Umbilical cord (tissue), 2 donors: ENCODE data around the gene LHPP. TPM values are rescaled to one million over a fixed set of nuclear protein-coding genes. Genes with fewer than 3 reads are reported as not detected.

Source experiments
- DNase-seq: peaks from one replicate; pipeline ENCODE4 v3.0.0-alpha.2; 2015; ENCODE audit warnings: low spot score
- total RNA-seq: library from RNA; depleted of rRNA; stranded (reverse); fragments of >200 nt; gene quantifications from one replicate; pipeline ENCODE4 v1.2.3, GENCODE V29; 2014; ENCODE audit warnings: low replicate concordance; ENCODE audit not compliant: insufficient read depth

LHPP gene
- total RNA-seq, 1 donor from 2014 or later = 4.8 TPM

DNA sequence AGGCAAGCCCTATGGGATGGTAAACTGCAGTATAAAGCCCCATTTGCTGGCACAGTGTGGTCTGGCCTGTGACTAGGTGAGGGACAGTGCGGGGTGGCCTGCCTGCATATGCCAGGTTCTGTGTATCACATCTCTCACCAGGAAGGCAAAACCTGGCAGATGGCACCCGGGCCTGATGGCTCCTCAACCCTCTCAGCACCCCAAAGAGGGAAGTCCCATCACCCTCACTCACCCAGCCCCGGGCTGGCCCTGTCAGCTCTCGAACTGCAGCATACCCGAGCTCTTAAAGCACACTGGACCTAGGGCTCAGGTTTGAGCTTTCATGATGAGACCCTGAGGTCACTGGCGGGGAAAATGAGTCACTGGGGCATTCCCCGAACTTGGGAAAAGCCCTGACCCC, 130.5 kb downstream of the LHPP start:
- no peak for DNase-seq

DNA sequence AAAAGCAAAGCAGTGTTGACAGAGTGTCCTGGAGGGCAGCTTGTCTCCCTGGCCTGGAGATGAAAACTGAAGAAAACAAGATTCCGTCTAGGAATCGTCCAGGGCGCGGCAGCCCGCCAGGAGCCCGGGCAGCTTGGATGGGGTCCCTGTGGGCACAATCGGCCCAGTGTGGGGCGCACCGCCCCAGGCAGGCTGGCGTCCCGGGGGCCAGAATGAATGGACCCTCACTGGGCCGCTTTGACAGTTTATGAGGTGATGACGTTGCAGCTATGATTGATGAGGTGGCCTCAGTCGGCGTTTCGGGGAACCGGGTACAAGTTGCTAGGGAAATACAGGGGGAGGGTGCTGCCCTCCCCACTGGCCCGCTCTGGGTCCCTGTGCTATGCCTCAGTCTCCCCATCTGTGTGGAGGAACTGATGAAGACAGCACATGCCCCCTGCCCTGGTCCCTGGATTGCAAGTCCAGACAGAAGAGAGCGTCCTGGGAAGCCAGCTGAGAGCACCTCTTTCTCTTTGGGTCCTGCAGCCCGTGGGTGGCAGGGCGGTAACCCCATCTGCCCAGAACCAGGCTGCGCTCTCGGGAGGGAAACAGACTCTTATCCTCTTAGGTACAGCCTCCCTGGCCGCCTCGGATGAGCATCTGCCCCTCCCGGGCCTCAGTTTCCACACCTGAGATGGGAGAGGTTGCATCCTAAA, 131.3 kb downstream of the LHPP start:
- DNase-seq = no peak

DNA sequence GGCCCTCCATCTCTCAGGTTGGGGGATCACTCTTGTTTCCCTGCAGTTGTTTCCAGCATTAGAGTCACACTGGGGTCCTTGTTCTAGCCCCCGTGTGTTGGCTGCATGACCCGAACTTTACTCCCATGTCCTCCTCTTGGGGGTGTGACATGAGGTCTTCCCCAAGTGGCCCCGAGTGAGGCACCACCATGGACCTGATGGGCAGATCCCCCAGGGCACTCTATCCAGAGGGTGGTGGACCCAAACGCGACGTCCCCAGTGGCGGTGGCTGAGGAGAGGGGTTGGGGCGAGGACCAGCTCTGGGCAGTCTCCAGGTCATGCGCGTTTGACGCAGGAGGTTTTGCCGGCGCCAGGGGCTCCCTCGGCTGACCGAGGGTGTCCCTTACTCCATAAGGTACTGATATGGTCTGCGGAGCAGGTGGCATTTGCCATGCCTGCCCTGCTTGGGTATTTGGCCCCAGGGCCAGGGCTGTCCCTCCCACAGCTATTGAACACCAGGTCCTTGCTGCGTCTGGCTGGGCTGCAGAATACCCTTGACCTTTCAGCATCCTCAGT, 131.9 kb downstream of the LHPP start:
- DNase-seq = no peak

DNA sequence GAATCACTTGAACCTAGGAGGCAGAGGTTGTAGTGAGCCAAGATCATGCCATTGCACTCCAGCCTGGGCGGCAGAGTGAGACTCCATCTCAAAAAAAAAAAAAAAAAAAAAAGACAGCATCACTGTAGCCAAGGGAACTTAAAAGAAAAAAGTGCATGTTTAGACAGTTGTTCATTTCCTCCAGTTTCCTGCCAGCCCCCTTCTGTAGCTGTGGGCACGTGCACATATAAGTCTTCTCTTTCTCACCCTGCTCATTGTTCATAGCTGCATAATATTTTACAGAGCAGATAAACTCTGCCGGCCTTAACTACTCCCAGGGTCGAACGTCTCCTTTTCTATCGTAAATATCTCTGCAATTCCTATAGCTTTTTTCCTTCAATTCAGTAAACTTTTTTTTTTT, 132.6 kb downstream of the LHPP start:
- DNase-seq = no peak

DNA sequence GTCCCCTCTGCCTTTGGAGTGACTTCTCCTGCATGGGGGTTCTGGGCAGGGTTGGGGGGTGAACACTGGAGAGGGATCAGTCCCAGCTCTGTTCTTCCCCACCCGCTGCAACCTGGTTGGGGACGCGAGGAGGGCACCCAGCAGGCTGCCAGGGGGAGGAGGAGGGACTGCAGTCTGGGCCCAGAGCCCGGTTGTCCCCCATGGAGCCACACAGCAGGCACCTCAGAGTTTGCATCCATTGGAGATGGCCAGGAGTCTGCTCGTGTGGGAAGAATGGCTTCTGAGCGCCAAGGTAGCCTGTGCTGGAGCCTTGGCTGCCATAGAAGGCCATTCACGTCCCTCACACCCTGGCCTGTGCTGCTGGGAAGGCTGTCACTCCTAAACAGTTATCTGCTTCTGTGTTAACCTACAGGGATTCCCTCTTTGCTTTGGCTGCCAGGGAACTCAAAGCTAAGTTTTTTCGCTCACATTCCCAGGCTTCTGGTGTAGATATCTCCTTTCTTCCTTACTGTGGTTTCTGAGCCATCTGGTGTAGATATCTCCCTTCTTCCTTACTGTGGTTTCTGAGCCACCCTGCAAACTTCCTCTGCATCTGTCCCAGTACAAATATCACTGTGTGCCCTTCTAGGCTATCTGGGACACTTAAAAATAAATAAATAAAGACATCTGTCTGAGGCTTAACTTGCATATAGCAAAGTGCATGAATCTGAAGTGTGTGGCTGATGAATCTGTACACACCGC, 133.7 kb downstream of the LHPP start:
- DNase-seq = no peak

DNA sequence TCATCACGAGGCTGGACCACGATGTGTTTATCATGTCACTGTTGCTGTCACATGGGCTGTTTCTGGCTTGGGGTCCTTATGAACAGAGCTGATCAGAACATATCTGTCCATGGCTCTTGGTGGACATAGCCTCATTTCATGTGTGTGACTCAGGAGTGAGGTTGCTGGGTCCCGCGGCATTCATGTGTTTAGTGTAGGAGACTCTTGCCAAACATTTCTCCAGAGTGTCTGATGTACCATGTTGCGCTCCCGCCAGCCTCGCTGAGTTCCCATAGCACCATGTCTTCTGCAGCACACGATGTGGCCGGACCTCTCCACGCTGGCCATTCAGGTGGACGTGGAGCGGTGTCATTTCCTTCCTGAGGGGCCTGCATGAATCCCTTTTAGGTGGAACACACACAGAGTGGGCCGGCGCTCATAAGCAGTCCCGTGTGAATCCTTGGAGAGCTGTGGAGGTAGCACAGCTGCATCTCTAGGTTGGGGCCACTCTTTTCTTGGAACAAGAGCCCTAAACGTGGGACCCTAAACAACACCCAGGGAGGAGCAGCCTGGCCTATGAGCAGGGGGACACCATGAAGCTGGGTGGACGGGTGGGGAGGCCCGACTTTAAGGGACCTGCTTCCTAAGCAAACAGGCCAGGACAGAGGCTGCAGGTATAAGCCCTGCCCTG, 134.6 kb downstream of the LHPP start:
- DNase-seq = no peak

DNA sequence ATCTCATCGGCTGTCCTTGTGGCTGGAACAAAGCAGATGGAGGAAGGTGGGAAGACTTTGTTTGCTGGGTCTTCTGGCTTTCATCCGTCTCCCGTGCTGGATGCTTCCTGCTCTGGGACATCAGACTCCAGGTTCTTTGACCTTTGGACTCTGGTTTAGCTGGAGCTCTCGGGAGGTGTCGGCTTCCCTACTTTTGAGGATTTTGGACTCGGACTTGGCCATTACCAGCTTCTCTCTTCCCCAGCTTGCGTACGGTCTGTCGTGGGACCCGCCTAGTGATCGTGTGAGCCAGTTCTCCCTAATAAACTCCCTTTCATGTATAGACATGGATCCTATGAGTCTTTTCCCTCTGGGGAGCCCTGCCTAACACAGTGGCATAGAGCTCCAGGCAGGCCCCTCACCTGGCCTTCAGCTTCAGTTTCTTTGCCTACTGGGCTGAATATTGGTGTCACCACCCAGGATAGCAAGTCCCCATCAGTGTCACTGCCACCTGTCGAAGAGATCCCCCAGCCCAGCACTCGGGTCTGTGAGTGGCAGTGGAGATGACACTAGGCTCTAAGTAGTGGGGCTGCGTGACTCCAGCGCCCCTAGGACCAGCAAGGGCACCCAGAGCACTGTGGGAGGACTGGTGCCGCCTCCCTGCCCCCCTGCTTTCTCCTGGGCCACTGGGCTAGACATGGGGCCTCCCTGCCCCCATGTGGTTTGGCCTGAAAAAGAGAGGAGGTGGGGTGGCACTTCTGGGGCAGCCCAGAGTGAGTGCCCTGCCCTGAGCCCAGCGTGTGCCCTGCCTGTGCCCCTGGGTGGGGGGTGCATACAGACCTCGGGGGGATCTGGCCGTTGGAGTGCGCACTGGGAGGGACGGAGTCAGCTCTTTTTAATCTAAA, 135.6 kb downstream of the LHPP start:
- no peak for DNase-seq

DNA sequence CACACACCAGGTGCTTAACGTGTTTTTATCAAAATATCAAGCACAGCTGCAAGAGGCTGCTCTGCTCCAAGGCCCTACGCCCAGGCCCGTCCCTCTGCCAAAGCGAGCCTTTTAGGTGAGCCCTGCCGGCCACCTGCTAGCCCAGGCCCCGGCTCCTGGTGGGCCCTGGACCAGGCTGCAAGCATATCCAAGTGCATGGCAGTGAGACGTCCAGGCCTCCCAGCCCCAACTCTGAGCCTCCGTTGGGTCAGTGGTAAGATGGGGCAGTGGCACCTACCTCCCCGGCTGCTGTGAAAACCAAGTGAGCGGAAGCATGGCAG, 136.2 kb downstream of the LHPP start:
- no peak for DNase-seq

DNA sequence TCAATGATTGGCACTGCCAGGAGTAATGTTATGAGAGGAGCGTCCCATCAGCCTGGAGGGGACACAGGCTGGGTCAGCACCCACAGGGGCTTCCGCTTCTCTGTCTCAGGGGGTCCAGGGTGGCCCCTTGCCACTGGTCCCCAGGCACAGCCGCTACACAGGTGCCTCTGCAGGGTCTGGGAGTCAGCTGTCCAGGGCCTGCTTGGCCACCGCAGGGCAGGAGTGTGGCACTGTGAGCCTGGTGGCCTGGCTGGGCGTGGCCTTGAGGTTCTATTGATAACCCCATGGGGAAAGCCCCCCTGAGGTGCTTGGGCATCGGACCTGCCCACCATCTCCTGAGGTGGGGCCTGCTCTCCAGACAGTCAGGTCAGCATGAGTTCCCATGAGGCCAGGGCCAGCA, 136.6 kb downstream of the LHPP start:
- DNase-seq = no peak

DNA sequence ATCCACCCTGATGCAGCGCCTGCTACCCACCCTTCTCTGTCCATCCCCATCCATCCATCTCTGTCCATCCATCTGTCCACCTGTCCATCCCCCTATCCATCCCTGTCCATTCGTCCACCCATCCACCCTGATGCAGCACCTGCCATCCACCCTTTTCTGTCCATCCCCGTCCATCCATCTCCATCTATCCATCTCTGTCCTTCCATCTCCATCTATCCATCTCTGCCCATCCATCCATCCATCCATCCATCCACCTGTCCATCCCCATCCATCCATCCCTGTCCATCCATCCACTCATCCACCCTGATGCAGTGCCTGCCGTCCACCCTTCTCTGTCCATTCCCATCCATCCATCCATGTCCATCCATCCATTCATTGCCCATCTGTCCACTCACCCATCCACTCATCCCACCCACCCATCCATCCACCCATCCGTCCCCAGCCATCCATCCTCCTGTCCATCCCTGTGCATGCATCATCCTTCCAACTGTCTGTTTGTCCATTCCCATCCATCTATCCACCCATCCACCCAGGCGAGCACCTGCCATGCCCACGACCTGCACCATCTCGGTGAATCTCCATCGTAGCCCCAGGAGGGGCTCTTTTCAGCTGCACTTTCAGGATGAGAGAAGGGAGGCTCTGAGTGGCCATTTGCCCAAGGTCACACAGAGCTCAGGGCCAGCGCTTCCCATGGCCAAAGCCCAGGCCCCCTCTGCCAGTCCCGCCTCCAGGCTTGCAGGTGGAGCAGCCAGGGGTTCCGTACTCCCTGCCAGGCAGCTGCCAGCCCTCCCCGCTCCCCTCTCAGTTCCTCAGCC, 137.4 kb downstream of the LHPP start:
- no peak for DNase-seq

DNA sequence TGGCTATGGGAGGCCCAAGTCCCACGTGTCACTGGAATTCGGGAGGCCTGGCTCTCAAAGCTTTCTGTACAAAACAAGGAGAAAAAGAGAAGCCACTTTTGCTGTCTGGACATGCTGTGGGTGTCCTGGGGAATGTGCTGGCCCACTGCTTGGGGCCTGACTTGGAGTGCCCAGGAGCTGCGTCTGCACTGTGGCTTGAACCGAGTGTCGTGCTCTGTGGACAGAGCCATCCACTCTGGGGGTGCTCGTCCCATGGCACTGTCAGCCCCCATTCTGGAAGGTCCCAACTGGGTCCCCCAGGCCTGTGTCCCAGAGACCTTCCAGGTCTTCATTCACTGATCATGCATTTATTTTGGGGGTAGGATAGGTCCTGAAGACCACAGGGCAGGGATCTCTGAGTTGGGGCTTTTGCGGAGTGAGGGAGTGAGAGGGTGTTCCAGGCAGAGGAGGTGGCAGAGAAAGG, 138.0 kb downstream of the LHPP start:
- no peak for DNase-seq

DNA sequence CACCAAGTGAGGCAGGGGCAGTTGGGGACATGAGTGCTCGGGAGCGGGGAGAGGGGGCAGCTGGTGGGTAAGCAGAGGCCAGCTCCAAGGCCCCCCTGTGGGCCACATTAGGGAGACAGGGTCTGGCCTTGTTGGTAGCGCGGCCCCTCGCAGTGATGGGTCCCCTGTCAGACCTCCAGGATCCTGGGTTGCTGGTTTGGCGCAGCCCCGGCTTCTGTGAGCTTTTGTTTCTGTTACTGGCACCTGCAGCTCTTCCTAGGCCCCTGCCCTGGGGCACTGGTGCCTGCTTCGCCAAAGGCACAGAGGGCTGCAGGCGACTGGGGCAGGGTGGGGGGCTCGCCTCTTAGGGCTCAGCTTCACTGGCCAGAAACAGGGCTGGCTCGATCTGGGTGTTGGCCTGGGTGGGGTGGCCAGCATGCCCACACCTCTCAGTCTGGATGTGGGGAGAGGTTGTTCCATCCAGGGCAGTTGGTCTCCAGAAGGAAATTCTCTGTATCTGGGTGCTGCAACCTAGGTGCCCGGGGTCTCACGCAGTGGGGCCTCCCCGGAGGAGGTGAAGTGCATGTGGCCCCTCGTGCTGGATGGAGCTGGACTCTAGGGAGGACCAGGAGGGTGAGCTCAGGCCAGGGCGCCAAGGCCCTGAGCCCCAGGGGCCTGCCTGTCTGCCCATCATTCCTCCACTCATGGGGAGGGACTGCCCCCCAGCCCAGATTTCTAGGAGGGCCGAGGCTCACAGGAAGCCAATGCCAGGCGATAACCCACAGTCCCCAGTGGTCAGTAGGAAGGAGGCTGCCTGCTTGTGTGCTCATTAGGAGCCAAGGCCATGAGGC, 138.6 kb downstream of the LHPP start:
- DNase-seq = no peak

DNA sequence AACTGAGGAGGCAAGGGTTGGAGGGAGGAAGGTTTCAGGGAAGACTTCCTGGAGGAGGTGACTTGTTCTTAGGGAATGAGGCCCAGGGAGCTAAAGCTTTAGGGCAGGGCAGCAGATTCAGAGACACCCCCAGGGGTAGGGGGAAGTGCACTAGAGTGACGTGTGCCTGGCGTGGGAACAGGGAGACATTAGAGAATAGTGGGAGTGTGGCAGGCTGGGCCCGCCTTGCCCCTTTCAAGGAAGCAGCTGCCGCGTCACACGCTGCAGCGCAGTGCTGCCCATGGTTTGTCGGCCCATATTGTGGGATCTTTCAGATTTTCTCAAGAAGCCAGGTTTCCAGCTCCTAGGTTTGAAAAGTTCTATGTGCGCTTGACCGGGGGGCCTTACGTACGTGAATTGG, 139.4 kb downstream of the LHPP start:
- DNase-seq = no peak

DNA sequence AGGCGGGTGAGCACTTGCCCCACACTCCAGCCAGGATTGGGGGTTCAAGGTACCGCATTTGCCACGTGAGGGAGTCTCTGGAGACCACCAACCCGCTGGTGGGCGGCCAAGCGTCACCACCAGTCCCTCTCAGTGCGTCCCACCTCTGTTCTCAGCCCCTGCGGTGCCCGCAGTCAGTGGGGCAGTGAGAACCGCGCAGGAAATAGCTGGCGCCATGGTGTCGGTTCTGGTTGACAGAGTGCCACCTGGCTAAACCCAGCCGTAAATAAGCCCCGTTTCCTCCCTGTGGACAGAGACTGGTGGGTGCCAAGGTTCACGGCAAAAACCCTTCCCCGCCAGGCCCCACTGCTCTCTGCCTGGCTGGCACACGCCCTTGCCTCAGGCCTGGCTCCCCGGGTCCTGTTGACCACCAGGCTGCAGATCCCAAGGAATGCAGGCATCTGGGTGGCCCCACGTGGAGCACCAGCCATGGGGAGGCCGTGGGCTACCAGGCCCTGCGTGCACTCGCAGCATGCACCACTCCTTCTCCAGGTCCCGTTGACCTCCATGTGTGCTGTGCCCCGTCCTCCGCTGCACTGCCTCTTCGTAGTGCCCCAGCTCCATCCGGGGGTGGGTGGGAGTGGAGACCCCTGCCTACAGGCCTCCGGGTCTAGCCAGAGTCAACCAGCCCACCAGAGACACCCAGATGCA, 140.0 kb downstream of the LHPP start:
- DNase-seq = no peak

DNA sequence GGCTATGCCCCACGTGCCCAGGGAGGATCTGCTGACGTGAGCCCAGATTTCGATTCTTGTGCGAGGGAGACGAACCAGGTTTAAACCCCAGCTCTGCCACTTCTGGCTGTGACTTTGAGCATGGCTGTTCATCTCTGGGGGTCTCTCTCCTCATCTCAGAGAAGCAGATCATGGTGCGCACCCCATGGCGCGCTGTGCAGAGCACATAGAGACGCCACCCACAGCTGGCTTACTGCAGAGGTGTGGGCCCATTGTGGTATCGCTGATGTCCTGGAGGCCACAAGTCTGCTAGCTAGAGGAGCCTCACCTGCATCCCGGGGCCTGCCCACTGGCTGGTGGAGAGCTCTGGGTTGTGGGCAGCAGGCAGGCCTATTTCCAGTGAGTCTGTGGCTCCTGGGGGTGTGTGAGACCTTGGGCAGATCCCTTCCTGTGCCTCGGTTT, 140.5 kb downstream of the LHPP start:
- no peak for DNase-seq

DNA sequence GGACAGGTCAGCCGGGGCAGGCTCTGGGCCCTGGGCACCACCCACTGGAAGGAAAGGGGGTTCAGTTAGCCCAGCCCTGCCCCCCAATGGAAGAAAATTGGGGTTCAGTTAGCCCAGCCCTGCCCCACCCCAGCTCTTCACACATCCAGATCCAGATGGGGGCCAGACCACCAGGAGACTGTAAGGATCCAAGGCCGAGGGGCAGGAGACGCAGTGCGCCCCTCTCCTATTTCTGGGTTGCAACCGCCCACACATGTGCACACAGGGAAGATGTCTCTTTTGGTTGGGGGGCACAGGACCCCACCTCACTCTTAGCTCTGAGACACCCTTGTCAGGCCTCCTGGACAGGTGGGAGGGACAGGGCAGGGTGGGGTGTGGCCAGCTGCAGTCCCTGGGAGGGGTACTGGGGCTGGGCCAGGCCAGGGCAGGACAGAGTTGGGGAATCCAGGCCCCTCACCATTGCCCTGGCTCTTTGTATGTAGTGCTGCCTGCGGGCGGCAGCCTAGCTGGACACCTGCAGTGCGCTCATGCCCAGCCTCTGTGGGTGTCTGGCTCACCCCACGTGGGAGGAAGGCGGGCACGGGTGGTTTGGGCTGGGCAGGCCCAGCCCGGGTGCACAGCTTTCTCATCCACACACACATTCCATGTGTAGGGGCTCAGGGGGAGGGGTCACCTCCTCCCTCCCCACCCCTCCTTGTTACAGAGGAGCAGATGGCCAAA, 141.2 kb downstream of the LHPP start:
- no peak for DNase-seq

DNA sequence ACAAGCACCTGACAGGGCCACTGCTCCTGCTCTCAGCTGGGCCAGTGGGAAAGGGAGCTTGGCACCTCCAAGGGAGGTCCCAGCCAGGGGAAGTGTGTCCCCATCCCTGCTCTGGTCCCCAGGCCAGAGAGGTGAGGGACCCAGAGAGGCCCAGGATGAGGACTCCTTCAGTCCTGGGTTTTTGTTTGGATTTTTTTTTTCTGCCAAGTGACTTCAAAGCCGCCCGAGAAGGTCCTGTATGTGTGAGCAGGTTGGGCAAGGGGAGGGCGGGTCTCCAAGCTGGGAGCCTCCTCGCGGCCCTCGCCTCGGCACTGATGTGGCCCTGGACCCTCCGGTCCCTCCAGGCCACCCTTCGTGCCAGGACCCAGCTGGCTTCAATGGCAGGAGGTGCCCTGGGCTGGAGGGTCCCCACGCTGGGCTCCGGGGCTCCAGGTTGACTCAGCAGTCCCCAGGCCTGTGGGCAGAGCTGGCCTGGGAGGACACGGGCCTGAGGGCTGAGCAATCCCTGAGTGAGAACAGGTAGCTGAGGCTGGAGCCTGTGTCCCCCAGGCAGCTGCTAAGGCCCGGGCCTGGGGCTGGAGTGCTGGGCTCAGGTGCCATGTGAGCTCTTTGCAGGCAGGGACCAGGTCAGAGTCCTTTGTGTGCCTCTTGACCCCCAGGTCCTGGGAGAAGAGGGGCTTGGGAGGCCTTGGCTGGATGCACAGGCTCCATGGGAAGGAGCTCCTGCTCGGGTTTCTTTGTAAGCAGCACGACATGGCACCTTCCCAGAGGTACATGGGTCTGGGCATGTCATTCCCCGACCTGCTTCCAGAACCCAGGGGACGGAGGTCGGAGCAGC, 142.0 kb downstream of the LHPP start:
- DNase-seq = no peak
